GM12892 (cell line): ENCODE results near the gene MME.

Experiments used
- POLR2AphosphoS5 ChIP-seq: IDR thresholded peaks from 2 replicates; pipeline ENCODE4 v1.6.1; 2011; ENCODE audit warnings: low read depth, low read length, control low read depth
- TAF1 ChIP-seq: IDR thresholded peaks from 2 replicates; pipeline ENCODE4 v1.6.1; 2011; ENCODE audit warnings: low read depth, mild to moderate bottlenecking, control low read depth, low read length, borderline replicate concordance

- TF ChIP-seq TAF1: no peak
- no peak for TF ChIP-seq POLR2AphosphoS5
These were observed 115.1 kb downstream of the MME start for GRCh38 chr3:155194973-155195957.
